OCI-LY1 (cell line): ENCODE data around the gene KCNIP4.

Source experiments
- EZH2 ChIP-seq: fragments of 200-600 bp; sonication (generic), shearing (Covaris generic); IDR thresholded peaks from 2 replicates; pipeline ENCODE4 v1.8.0; 2017; ENCODE audit warnings: borderline replicate concordance, mixed run types, mild to moderate bottlenecking, antibody characterized with exemption, low read length, moderate library complexity, mixed read lengths
- TF ChIP-seq, protein P1 (sequence below): fragments of 200-600 bp; sonication (generic), shearing (Covaris generic); IDR thresholded peaks from 2 replicates; pipeline ENCODE4 v1.5.1; 2017; ENCODE audit warnings: mild to moderate bottlenecking, antibody characterized with exemption, low read length, moderate library complexity, mixed read lengths

DNA sequence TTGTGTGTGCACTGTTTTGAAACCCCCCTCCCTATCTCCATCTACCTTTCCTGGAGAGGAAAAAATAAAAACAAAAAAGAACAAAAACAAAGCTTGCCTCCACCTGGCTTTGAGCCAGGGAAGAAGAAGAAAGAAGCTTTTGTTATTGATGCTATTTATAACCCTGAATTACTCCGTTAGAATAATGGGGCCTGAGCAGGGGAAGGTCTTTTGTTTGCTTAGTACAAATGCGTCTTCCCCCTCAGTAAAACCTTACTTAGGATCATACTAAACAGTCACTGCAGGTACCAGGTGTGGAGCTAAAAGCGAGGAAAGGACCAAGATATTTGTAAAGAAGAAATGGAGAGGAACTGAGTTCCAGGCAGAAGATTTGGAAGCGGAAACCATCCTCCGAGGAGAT lies 352.1 kb downstream of the KCNIP4 start:
- TF ChIP-seq, protein P1, sequence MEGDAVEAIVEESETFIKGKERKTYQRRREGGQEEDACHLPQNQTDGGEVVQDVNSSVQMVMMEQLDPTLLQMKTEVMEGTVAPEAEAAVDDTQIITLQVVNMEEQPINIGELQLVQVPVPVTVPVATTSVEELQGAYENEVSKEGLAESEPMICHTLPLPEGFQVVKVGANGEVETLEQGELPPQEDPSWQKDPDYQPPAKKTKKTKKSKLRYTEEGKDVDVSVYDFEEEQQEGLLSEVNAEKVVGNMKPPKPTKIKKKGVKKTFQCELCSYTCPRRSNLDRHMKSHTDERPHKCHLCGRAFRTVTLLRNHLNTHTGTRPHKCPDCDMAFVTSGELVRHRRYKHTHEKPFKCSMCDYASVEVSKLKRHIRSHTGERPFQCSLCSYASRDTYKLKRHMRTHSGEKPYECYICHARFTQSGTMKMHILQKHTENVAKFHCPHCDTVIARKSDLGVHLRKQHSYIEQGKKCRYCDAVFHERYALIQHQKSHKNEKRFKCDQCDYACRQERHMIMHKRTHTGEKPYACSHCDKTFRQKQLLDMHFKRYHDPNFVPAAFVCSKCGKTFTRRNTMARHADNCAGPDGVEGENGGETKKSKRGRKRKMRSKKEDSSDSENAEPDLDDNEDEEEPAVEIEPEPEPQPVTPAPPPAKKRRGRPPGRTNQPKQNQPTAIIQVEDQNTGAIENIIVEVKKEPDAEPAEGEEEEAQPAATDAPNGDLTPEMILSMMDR = no peak
- no peak for TF ChIP-seq EZH2
